ENCODE results near the gene LSM8.
"Not testable (repeated sequence)": the region's sequence is repeated elsewhere in the genome, so short reads cannot be mapped to it uniquely, and the experiment has no call there.

Gene LSM8

GRCh38 chr7:118183786-118184564, at the start of gene LSM8:
Gene LSM8 (plus strand): TSS chr7:118184164. CDS start chr7:118184224, 60 bp downstream.
- DNase-seq (ENCODE audit: low read depth) = peak; percentile 95

DNA sequence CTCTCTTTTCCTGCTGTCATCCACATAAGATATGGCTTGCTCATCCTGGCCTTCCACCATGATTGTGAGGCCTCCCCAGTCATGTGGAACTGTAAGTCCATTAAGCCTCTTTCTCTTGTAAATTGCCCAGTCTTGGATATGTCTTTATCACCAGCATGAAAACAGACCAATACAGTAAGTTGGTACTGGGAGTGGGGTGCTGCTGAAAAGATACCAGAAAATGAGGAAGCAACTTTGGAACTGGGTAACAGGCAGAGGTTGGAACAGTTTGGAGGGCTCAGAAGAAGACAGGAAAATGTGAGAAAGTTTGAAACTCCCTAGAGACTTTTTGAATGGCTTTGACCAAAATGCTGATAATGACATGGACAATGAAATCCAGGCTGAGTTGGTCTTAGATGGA, 49.5 kb upstream of the LSM8 start:
- not testable (repeated sequence) for DNase-seq (ENCODE audit: low read depth)

GRCh38 chr7:118140468-118140867, 43.5 kb upstream of the LSM8 start:
- no peak for DNase-seq (ENCODE audit: low read depth)

DNA sequence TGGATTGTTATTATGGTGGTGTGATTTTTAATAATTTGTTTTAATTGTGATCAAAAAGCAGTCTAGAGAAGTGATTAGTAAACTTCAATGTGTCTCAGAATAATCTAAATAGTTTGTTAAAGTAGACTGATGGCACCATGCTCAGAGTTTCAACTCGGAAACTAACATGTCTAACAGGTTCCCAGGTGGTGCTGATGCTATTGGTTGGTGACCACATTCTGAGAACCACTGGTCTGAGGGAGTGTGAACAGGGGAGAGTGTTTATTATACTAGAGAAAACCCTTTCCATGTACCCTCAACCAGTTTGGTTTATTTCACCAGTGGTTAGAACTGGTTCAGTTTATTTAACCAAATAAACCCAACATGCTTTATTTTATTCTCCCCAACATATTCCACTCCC, 42.0 kb upstream of the LSM8 start:
- DNase-seq (ENCODE audit: low read depth) = no peak

- DNase-seq (ENCODE audit: low read depth) = no peak
Measured at GRCh38 chr7:118148930-118149329, 35.0 kb upstream of the LSM8 start.

DNA sequence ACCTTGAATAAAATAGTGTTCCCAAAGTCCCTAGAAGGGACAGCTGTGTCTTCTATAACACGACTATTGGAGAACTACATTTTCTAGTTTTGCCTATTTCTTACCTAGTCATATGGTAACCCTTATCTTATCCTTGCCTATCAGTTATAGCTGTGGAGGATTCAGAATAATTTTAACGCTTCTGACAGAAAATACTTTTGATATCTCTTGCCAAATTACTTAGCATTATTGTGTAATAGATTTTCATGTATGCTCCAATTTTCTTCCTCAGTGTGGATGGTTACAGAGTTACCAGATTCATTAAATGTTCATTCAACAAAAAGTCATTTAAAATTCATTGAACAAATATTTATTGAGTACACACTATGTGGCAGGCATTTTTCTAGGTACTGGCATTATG, 34.6 kb upstream of the LSM8 start:
- no peak for DNase-seq (ENCODE audit: low read depth)

- no peak for DNase-seq (ENCODE audit: low read depth)
Measured at GRCh38 chr7:118151671-118152070, 32.3 kb upstream of the LSM8 start.

DNA sequence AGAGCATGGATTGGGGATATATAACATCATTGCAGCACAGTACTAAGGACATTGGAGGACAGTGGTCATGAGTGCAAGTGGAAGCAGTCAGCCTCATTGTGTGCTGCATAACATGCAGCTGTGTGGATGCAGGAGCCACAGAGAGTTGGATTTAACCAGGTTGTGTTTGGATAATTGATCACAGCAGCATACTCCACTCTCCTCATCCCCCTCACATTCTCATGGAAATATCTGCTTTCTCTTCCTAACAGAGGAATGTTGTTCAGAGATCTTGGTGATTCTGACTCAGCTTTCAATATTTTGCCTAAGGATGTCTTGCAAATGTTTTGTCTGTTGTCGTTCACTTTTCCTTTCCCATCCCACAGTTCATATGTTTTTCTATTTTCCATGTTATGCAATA, 31.8 kb upstream of the LSM8 start:
- DNase-seq (ENCODE audit: low read depth) = no peak

- DNase-seq (ENCODE audit: low read depth) = no peak
Measured at GRCh38 chr7:118152654-118153053, 31.3 kb upstream of the LSM8 start.

GRCh38 chr7:118153551-118154177, 30.3 kb upstream of the LSM8 start:
- DNase-seq (ENCODE audit: low read depth) = no peak

DNA sequence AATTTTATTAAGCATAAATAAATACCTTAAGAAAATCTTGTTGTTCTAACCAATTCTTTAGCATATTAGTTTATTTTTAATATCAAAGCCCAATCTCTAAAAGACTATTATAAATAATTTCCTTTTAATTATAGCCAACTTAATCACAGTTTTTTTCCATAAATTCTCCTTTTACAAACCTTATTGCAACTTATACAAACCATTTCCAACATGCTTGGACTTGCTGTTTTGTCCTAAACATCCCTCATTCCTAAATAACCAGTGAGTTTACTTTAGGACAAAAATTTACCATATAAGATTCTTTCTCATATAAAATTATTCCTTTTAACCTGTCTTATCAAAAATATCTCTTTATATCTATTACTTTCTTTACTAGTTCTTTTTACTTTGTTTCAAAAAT, 25.2 kb upstream of the LSM8 start:
- no peak for DNase-seq (ENCODE audit: low read depth)

- DNase-seq (ENCODE audit: low read depth) = no peak
Measured at GRCh38 chr7:118169146-118169545, 14.8 kb upstream of the LSM8 start.

DNA sequence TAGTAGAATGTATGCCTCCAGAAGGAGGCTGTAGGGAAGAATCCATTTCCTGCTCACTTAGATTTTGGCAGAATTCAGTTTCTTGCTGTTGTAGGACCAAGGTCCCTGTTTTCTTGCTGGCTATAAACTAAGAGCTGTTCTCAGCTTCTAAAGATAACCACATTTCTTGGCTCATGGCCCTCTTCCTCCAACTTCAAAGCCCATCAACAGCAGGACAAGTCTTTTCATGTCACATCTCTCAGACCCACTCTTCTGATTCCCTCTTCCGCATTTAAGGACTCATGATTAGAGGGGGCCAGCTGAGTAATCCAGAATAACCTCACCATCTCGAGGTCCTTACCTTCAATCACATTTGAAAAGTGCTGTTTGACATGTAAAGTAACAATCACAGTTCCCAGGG, 8.2 kb upstream of the LSM8 start:
- no peak for DNase-seq (ENCODE audit: low read depth)

DNA sequence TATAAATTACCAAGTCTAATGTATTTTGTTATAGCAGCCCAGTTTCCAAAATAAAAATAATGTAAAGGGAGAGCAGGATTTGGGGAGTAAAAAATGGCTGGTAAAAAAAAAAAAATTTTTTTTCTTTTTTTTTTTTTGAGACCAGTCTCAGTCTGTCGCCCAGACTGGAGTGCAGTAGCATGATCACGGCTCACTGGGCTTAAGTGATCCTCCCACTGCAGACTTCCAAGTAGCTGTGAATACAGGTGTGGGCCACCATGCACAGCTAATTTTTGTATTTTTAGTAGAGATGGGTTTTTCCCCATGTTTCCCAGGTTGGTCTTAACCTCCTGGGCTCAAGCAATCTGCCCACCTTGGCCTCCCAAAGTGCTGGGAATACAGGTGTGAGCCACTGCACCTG, 4.8 kb upstream of the LSM8 start:
- no peak for DNase-seq (ENCODE audit: low read depth)

DNA sequence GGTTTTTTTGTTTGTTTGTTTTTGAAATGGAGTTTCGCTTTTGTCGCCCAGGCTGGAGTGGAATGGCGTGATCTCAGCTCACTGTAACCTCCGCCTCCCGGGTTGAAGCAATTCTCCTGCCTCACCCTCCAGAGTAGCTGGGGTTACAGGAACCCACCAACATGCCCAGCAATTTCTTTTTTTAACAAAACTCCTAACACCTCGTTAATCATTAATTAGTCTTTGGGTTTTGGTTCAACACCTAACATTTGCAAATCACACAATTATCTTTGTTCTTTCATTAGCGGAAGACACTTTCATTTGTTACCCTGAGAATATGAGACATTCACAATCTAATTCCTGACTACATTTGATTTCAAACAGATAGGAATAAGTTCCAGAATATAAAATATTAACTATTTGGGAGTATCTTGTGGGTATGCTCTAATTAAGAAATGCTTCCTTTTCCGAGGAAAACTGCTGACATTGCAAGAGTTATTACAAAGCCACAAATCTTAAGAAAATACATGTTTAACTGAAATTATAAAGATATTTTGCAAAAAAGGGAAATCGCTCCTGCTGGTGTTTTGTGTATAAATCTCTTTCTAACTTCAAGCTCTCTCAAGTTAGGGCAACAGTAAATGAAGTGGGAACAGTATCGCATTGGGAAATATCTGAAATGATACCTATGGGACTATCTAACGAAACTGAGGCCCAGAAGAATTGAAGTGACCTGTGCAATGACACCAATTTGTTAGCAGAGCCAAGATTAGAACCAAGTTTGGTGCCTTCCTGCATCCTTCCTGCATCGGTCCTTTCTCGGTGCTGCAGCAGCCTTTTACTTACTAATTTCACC, 1.2 kb upstream of the LSM8 start:
- DNase-seq (ENCODE audit: low read depth) = no peak

- no peak for DNase-seq (ENCODE audit: low read depth)
Measured at GRCh38 chr7:118183428-118183785, 557 bp upstream of the LSM8 start.

- no peak for DNase-seq (ENCODE audit: low read depth)
Measured at GRCh38 chr7:118184565-118184940, 589 bp downstream of the LSM8 start.

DNA sequence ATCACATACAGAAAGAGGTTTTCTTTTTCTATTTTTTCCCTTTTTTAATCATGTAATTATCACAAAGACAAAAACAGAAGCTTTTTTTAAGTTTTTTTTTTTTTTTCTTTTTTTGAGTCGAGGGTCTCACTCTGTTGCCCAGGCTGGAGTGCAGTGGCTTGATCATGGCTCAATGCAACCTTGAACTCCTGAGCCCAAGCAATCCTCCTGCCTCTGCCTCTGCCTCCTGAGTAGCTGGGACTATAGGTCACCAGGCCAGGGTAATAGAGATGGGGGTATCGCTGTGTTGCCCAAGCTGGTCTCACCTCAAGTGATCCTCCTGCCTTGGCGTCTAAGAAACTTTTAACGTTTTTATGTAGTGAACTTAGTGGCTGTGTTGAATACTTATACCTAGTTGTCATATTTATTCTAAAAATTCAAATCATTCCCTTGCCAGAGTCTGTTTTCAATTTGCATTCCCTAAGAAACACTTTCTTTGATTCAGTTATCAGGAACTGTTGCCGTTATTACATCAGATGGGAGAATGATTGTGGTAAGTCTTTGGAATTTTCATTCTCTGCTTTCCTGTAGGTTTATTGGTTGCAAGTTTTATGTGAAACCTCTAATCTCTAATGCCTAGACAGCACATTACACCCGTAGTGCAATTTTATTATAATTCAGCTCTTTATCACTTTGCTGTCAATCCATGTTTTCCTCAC, 1.3 kb downstream of the LSM8 start:
- no peak for DNase-seq (ENCODE audit: low read depth)

- no peak for DNase-seq (ENCODE audit: low read depth)
Measured at GRCh38 chr7:118186501-118186900, 2.5 kb downstream of the LSM8 start.

GRCh38 chr7:118194571-118194970, 10.6 kb downstream of the LSM8 start:
- no peak for DNase-seq (ENCODE audit: low read depth)

DNA sequence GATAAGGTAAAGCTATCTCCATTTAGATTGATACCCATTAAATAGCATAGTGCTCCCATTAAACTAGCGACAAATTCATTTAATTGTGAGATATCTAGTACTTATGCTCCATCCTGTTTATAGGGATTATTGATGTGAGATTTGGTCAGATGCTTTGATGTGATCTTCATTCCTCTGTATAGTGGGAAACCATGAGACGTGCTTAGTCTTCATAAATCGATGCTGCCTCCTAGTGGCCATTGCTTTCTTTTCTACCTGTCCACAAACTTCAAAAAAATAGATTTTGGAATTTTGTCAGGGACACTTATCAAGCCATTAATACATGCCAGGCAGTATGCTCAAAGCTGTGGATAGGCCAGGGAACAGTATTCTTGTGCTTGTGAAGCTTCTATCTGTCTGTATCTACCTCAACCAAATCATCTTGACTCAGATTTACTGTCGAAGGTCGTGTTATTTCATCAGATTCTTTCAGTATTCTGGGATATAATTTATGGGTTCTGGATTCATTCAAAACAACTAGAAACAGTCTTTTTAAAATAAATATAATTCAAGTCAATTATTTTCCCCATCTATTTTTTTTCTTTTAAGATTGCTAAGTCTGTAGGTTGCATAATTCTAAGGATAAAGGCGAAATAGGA, 12.0 kb downstream of the LSM8 start:
- no peak for DNase-seq (ENCODE audit: low read depth)

DNA sequence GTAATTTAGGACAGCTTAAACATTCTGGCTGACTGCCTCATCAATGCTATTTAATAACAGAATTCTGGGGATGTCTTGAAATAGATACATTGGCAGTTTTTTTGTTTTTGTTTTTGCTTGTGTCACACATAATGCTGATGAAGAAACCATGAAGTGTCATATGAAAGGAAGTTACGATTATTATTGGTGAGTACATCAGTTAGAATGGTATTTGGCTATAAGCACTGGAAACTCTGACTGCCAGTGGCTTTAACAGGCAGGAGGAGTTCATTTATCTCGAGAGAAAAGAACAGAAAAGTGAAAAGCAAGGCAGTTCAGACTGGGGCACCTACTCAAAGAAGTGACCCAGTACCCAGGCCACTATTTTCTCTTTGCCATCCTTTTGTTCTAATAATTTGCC, 18.1 kb downstream of the LSM8 start:
- no peak for DNase-seq (ENCODE audit: low read depth)

Data from stimulated activated CD8-positive, alpha-beta memory T cell treated with anti-CD3 and anti-CD28 coated beads, Interleukin-15, amount 100 ng/mL, for 24 hours (primary cell).